NCI-H2171 (cell line): Measurements from ENCODE around the gene VSNL1.
"Not testable (repeated sequence)": the region's sequence is repeated elsewhere in the genome, so short reads cannot be mapped to it uniquely, and the experiment has no call there.

Experiments
- DNase-seq: peaks from one replicate; lab custom pipeline; 2025; lab: John Stamatoyannopoulos, UW

Gene VSNL1

GRCh38 chr2:17542471-17542870 lies 2.0 kb downstream of the VSNL1 start:
- DNase-seq, result no peak

DNA sequence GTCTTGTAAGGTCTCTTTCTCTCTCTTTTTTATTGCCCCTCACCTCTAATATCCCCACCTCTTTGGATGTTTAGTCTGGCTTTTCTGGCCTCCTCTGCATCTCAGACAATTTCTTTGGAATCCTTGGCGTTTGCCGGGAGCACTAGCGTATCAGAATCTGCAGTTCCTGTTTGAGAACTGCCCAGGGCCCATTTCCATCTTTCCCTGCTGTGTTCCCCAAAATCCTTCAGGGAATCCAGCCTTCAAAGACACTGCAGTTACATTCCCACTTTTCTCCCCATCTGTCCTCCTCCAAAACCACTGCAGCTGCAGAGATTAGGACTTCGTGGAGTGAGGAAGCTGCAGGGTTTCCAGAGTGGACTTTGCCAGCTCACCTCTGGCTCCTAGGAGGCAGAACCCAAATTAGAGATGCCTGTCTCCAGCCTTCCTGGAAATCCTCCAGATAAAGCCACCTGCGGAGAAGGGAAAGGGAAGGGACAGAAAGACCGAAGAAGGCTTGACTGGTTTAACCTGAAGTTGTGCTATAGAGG lies 2.7 kb downstream of the VSNL1 start:
- no peak for DNase-seq

DNA sequence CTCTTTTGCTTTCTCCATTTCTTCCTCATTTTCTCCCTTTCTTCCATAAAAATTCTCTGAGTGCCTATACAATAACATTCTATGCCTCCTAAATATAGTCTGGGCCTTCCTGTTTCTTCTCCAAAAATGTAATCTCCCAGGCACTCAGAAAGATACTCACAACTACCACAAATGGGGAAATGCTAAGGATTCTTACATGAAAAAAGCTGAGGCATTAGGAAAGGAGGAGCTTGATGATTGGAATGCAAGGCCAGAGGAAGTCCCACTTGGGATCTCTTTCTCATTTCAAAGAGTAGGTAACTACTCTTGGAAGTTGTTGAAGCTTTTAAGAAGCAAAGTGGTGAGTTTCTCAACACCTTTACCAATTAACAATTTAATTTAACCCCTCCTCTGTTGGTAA lies 3.4 kb downstream of the VSNL1 start:
- no peak for DNase-seq

DNA sequence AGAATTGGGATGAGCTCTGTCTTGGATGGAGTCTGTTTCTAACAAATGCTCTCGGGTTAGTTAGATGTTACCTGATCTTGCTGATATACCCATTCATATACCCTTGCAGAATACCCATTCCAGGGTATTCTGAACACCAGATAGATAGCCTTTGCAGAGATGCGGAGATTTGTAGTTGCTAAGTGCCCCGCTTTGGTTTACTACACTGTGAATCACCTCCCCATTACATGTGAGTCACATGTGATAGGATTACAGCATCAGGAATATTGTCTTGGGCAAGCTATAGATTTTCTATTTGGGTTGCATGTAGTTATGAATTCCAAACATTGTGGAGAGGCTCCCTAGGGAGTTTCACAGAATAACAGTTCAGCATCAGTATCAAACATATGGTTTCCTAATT lies 3.8 kb downstream of the VSNL1 start:
- no peak for DNase-seq

- DNase-seq, result no peak
Observed at GRCh38 chr2:17545680-17546613, 5.5 kb downstream of the VSNL1 start.

- DNase-seq, result no peak
Observed at GRCh38 chr2:17547237-17547636, 6.7 kb downstream of the VSNL1 start.

DNA sequence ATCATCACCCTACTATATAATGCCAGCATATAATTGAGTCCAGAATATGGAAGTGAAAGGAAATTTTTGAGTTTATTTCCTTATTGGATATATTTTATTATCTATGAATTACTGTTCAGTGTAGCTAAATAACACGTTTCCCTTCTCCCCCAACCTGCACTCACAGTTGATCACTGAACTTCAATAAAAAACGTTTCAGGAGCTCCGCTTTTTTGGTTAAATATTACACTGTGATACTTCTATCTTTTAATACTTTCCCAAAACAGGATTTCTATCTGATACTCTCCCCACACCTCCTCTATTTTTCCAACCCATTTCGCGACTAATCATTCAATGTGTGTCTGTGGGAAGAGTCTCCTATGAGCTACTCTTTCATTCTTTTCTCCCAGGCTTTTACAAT lies 7.2 kb downstream of the VSNL1 start:
- DNase-seq, result no peak

DNA sequence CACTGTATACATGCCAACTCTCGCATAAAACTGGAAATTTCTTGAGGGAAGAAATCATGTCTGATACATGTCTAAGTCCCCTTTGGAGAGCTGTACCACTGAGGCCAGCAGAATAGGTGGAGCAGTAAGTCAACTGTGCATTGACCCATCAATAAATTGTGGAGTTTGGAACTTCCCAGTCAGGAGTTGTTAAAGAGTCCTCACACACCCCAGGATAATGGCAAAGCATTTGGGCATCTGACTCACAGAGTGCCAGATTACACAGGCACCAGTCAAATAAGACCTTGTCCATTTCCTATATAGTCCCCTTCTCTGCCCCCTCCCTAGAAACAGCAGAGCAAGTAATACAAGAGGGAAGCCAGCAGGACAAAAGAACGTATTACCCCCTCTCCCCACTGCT lies 10.4 kb downstream of the VSNL1 start:
- no peak for DNase-seq

DNA sequence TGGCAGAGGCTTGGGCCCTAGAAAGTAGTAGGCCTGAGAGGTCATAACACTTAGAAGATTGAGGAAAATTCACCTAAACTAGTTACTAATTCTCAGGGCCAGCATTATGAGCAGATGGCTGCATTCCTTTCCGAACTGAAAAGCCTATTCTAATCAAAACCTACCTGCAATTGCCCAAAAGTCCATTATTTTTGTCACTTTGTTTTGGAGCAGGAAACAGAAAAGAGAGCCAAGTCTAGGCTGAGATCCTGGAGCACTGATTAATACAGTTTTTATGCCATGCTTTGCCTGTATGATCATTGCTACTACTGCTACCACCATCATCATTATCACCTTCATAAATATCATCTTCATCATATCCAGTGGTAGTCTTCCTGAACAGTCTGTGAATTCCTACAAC lies 14.7 kb downstream of the VSNL1 start:
- no peak for DNase-seq

GRCh38 chr2:17557596-17557995 lies 17.1 kb downstream of the VSNL1 start:
- DNase-seq, result no peak

DNA sequence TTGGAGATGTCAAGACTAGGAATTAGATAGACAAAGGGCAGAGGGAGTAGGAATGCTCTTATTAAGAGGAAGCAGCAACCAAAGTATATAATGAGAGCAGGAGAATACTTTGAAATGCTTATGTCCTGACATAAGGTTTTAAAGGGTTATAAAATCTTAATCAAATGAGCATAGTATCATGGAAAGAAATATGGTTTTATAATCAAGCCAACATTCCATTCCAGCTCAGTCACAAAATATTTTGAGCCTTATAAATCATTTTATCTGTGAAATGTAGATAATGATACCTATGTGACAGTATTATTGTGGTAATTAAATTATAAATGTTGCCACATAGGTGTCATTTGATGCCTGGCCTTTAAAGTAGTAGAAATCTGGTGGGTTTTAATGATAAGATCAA lies 17.6 kb downstream of the VSNL1 start:
- DNase-seq, result no peak

DNA sequence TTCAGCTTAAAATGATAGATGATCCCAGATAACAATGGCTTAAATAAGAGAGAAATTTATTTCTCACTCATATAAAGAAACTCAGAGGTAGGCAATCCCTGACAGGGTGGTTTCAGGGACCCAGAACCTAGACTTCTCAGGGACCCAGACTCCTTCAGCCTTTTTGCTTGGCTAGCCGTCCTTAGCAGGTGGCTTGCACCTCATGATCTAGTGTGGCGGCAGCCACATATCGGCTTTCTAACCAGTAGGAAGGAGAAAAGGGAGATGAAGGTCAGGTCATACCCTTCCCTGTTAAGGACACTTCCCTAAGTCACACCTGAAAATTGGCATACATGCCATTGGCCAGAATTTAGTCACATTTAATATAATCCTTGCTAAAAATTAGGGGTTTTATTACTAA lies 18.4 kb downstream of the VSNL1 start:
- no peak for DNase-seq

DNA sequence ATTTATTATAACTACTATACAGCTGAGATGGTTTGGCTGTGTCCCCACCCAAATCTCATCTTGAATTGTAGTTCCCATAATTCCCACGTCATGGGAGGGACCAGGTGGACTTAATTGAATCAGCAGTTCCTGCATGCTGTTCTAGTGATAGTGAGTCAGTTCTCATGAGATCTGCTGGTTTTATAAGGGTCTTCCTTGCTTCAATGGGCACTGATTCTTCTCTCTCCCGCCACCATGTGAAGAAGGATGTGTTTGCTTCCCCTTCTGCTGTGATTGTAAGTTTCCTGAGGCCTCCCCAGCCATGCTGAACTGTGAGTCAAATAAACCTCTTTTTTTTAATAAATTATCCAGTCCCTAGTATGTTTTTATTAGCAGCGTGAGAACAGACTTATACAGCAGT lies 25.2 kb downstream of the VSNL1 start:
- DNase-seq, result not testable (repeated sequence)

DNA sequence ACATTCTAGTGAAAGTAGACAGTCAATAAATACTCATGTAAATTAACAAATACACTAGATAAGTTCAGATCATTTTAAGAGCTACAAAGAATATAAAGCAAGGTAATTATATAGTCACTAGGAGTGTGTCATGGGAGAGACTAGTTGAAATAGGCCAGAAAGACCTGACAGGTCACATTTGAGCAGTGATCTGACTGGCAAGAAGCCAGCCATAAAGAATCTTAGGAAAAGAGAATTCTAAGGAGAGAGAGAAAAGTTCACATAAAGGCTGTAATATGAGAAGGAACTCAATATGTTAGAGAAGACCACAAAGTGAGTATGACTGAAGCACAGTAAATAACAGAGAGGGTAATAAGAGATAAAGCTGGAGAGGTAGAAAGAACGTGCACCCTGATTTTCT lies 31.2 kb downstream of the VSNL1 start:
- no peak for DNase-seq

- DNase-seq, result no peak
Observed at GRCh38 chr2:17573085-17573803, 32.7 kb downstream of the VSNL1 start.

GRCh38 chr2:17573804-17574175 lies 33.3 kb downstream of the VSNL1 start:
- no peak for DNase-seq

- no peak for DNase-seq
Observed at GRCh38 chr2:17574406-17575073, 34.0 kb downstream of the VSNL1 start.

DNA sequence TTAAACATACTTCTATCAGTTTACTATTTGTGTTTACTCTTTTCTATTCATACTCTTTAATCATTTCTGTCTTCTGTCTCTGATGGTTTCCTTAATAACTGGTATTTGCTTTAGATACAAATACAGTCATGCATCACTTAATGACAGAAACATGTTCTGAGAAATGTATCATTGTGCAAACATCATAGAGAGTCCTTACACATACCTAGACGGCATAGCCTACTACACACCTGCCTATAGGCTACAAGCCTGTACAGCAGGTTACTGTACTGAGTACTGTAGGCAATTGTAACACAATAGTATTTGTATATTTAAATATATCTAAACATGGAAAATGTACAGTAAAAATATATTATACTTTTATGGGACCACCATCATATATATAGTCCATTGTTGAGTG lies 36.3 kb downstream of the VSNL1 start:
- no peak for DNase-seq

DNA sequence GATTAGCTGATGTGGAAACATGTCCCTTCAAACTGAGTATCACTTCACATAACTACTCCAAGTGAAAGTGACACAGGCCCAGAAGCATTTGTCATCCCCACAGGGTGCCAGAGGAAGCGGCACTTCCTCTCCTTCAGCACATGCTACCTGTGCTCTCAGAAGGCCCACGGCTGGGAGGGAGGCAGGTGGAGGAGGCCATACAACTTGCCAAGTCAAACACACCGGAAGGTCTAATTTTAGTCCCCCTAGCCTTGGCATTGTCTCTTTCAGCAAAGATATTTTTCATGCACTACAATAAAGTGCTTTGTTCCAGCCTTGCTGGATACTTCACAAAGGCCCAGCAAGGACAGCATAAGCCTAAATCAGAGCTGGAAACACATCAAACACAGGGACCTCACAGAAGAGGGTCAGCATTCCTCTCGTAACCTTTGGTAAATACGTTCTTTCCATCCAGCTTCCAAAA lies 38.0 kb downstream of the VSNL1 start:
- no peak for DNase-seq

- DNase-seq, result no peak
Observed at GRCh38 chr2:17579605-17580318, 39.3 kb downstream of the VSNL1 start.

- DNase-seq, result no peak
Observed at GRCh38 chr2:17580319-17580715, 39.8 kb downstream of the VSNL1 start.

- no peak for DNase-seq
Observed at GRCh38 chr2:17581831-17582230, 41.3 kb downstream of the VSNL1 start.
